HG03025 (cell line): ENCODE data around the gene KCNMB4.
A peak's percentile ranks its signal among the peaks of the same experiment; 100 is the strongest.

ENCODE experiments used
- ATAC-seq: cut with Tn5 transposase; IDR thresholded peaks from one replicate; pipeline ENCODE4 v1.9.1; 2021; ENCODE audit warnings: mild to moderate bottlenecking, moderate library complexity; ENCODE audit not compliant: unreplicated experiment, low FRiP score

KCNMB4 gene

GRCh38 chr12:70427611-70428010, 61.5 kb downstream of the KCNMB4 start:
- ATAC-seq = no peak

GRCh38 chr12:70430400-70430799, 64.3 kb downstream of the KCNMB4 start:
- no peak for ATAC-seq

- ATAC-seq = no peak
Measured at GRCh38 chr12:70436836-70437235, 70.7 kb downstream of the KCNMB4 start.

GRCh38 chr12:70443062-70443673, 77.1 kb downstream of the KCNMB4 start:
- no peak for ATAC-seq

- ATAC-seq = no peak
Measured at GRCh38 chr12:70444903-70445302, 78.8 kb downstream of the KCNMB4 start.

- ATAC-seq = no peak
Measured at GRCh38 chr12:70448371-70448770, 82.3 kb downstream of the KCNMB4 start.

GRCh38 chr12:70449074-70449752, 83.1 kb downstream of the KCNMB4 start:
- ATAC-seq = no peak

GRCh38 chr12:70449753-70450341, 83.8 kb downstream of the KCNMB4 start:
- no peak for ATAC-seq

GRCh38 chr12:70451528-70451927, 85.4 kb downstream of the KCNMB4 start:
- ATAC-seq = no peak

GRCh38 chr12:70456953-70457352, 90.9 kb downstream of the KCNMB4 start:
- ATAC-seq = no peak

GRCh38 chr12:70459786-70460185, 93.7 kb downstream of the KCNMB4 start:
- peak; percentile 75 for ATAC-seq

GRCh38 chr12:70463997-70464396, 97.9 kb downstream of the KCNMB4 start:
- ATAC-seq = no peak

- ATAC-seq = no peak
Measured at GRCh38 chr12:70466753-70467152, 100.7 kb downstream of the KCNMB4 start.

- ATAC-seq = no peak
Measured at GRCh38 chr12:70467476-70467875, 101.4 kb downstream of the KCNMB4 start.

- peak; percentile 76 for ATAC-seq
Measured at GRCh38 chr12:70467918-70468733, 102.0 kb downstream of the KCNMB4 start.

GRCh38 chr12:70468741-70469140, 102.7 kb downstream of the KCNMB4 start:
- no peak for ATAC-seq

GRCh38 chr12:70469221-70469820, 103.2 kb downstream of the KCNMB4 start:
- ATAC-seq = no peak

- no peak for ATAC-seq
Measured at GRCh38 chr12:70482764-70483163, 116.7 kb downstream of the KCNMB4 start.
